H1 (cell line): ENCODE results near the gene RMDN3.

ENCODE experiments used
- HDAC2 ChIP-seq, 2 experiments: fragments of 300-600 bp in 1 of 2; sonication (generic) in 1 of 2; IDR thresholded peaks; 2 replicates each; pipeline ENCODE4 v1.6.1; 2011 to 2012; ENCODE audit warnings: low read depth in 2 of 2, low read length in 2 of 2, mild to moderate bottlenecking in 2 of 2, moderate library complexity in 2 of 2, borderline replicate concordance in 1 of 2, inconsistent platforms in 1 of 2
- KDM4A ChIP-seq: IDR thresholded peaks from one replicate; pipeline ENCODE4 v1.7.1; 2012; ENCODE audit warnings: low read depth, mild to moderate bottlenecking, moderate library complexity, low read length, inconsistent platforms; ENCODE audit not compliant: severe bottlenecking
- KDM5A ChIP-seq: fragments of 200-600 bp; IDR thresholded peaks from 2 replicates; pipeline ENCODE4 v1.7.1; 2012; ENCODE audit warnings: mild to moderate bottlenecking, low read length, inconsistent platforms, mixed read lengths
- NRF1 ChIP-seq: IDR thresholded peaks from 2 replicates; pipeline ENCODE4 v1.6.1; 2011; ENCODE audit warnings: mild to moderate bottlenecking, low read depth, low read length, improper control_type of control experiment
- POLR2A ChIP-seq, 2 experiments: IDR thresholded peaks; 1 replicate in 1 of 2; 2 replicates in 1 of 2; pipeline ENCODE4 v1.6.1; 2011; ENCODE audit warnings: low read depth in 2 of 2, low read length in 2 of 2, mild to moderate bottlenecking in 2 of 2; ENCODE audit errors: control extremely low read depth in 1 of 2
- RAD21 ChIP-seq, 2 experiments: IDR thresholded peaks in 1 of 2; conservative IDR thresholded peaks in 1 of 2; 2 replicates each; pipeline ENCODE4 v1.6.1; 2011; ENCODE audit warnings: low read depth in 2 of 2, low read length in 2 of 2, improper control_type of control experiment in 1 of 2, inconsistent platforms in 1 of 2, mild to moderate bottlenecking in 1 of 2, moderate library complexity in 1 of 2
- TF ChIP-seq, protein P1 (sequence below), 3 experiments: IDR thresholded peaks; 1 replicate in 2 of 3; 2 replicates in 1 of 3; pipeline versions ENCODE4 v1.5.1 to v1.6.1; 2011; ENCODE audit warnings: low read length in 3 of 3, mild to moderate bottlenecking in 3 of 3, inconsistent platforms in 2 of 3, low read depth in 1 of 3, moderate library complexity in 1 of 3; ENCODE audit not compliant: insufficient read depth in 1 of 3; ENCODE audit errors: control extremely low read depth in 1 of 3

DNA sequence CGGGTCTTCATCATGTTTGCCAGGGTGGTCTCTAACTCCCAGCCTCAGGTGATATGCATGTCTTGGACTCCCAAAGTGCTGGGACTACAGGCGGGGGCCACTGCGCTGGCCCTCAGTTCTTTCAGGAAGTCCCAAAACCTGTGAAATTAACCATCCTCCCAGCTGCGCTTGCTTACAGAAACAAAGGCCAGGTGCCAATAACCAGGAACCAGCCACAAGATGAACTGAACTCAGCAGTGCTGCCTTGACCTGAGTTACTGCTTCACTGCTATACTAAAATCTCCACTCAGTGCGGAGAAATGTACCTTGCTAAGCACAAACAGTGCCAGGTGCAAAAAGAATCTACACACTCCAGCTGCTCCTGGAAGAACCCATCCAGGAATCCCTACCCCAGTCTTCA lies 4.9 kb upstream of the RMDN3 start:
- TF ChIP-seq, protein P1, sequence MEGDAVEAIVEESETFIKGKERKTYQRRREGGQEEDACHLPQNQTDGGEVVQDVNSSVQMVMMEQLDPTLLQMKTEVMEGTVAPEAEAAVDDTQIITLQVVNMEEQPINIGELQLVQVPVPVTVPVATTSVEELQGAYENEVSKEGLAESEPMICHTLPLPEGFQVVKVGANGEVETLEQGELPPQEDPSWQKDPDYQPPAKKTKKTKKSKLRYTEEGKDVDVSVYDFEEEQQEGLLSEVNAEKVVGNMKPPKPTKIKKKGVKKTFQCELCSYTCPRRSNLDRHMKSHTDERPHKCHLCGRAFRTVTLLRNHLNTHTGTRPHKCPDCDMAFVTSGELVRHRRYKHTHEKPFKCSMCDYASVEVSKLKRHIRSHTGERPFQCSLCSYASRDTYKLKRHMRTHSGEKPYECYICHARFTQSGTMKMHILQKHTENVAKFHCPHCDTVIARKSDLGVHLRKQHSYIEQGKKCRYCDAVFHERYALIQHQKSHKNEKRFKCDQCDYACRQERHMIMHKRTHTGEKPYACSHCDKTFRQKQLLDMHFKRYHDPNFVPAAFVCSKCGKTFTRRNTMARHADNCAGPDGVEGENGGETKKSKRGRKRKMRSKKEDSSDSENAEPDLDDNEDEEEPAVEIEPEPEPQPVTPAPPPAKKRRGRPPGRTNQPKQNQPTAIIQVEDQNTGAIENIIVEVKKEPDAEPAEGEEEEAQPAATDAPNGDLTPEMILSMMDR (IDR thresholded peaks at IDR 0.05; ENCODE audit: control extremely low read depth in 1 of 3, insufficient read depth in 1 of 3, low read depth in 1 of 3, low read length in 3 of 3) = no peak
- no peak for TF ChIP-seq KDM5A
- TF ChIP-seq POLR2A (IDR thresholded peaks at IDR 0.05; ENCODE audit: control extremely low read depth in 1 of 2, low read depth in 2 of 2, low read length in 2 of 2) = no peak
- TF ChIP-seq HDAC2 (IDR thresholded peaks at IDR 0.05; ENCODE audit: borderline replicate concordance in 1 of 2, low read depth in 2 of 2, low read length in 2 of 2) = no peak
- no peak for TF ChIP-seq RAD21 (IDR thresholded peaks at IDR 0.05 in 1 of 2, conservative IDR thresholded peaks at IDR 0.05 in 1 of 2; ENCODE audit: low read depth in 2 of 2, low read length in 2 of 2)
- TF ChIP-seq KDM4A = no peak
- TF ChIP-seq NRF1 = no peak
